HCT116 (cell line): ENCODE measurements around the gene HSP90AA1.

Experiments used
- RAD21 ChIP-seq: IDR thresholded peaks from 2 replicates; pipeline ENCODE4 v1.6.1; 2012; ENCODE audit warnings: low read depth, mild to moderate bottlenecking
- TF ChIP-seq, protein P1 (sequence below): IDR thresholded peaks from 2 replicates; pipeline ENCODE4 v1.6.1; 2012

DNA sequence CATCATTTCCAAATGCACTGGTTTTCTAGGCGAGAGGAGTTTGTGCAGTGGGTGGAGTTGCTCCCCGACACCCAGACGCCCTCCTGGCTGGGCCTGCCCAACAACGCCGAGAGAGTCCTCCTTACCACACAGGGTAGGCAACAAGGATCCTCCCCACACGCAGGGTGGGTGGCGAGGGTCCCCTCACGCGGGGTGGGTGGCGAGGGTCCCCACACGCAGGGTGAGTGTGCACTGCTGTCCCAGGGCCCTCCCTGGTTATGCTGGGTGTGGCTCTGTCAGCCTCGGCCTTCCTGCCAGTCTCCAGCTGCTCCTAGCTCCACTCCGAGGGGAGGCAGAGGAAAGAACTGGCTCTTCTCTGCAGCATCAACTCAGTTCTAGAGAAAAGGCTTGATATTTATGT, 42.3 kb downstream of the HSP90AA1 start:
- TF ChIP-seq, protein P1, sequence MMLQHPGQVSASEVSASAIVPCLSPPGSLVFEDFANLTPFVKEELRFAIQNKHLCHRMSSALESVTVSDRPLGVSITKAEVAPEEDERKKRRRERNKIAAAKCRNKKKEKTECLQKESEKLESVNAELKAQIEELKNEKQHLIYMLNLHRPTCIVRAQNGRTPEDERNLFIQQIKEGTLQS, result no peak
- TF ChIP-seq RAD21, result no peak
